Glutamatergic neuron (in vitro differentiated cells): ENCODE measurements around the gene HDDC3. TPM values are rescaled to one million over a fixed set of nuclear protein-coding genes. Genes with fewer than 3 reads are reported as not detected.

Experiments
- DNase-seq: peaks from one replicate; pipeline ENCODE4 v3.0.0; 2022
- H3K27ac Mint-ChIP-seq: one replicate; pipeline ENCODE4 v1.8.0; 2020; ENCODE audit warnings: mild to moderate bottlenecking, mixed read lengths, inconsistent platforms; ENCODE audit not compliant: unreplicated experiment
- H3K27me3 Mint-ChIP-seq: one replicate; pipeline ENCODE4 v1.8.0; 2020; ENCODE audit warnings: mild to moderate bottlenecking, moderate library complexity, mixed read lengths, inconsistent platforms; ENCODE audit not compliant: unreplicated experiment
- H3K36me3 Mint-ChIP-seq: one replicate; pipeline ENCODE4 v1.8.0; 2020; ENCODE audit warnings: mild to moderate bottlenecking, mixed read lengths, inconsistent platforms; ENCODE audit not compliant: unreplicated experiment
- H3K4me1 Mint-ChIP-seq: one replicate; pipeline ENCODE4 v1.8.0; 2020; ENCODE audit warnings: mild to moderate bottlenecking, low read depth, mixed read lengths, inconsistent platforms; ENCODE audit not compliant: unreplicated experiment
- H3K4me3 Mint-ChIP-seq: one replicate; pipeline ENCODE4 v1.8.0; 2020; ENCODE audit warnings: mild to moderate bottlenecking, mixed read lengths, inconsistent platforms; ENCODE audit not compliant: unreplicated experiment
- H3K9me3 Mint-ChIP-seq: one replicate; pipeline ENCODE4 v1.8.0; 2020; ENCODE audit warnings: mild to moderate bottlenecking, moderate library complexity, mixed read lengths, inconsistent platforms; ENCODE audit not compliant: unreplicated experiment
- total RNA-seq: library from RNA; stranded (reverse); fragmentation: NEBNext Ultra II Directional; extraction: Animal tissue kit (Norgen Biotek cat#: 25700); gene quantifications from one replicate; pipeline ENCODE4 v1.2.1, GENCODE V29; 2021; ENCODE audit not compliant: unreplicated experiment
- TF ChIP-seq, protein P1 (sequence below): fragments of 200-600 bp; sonication (generic); IDR thresholded peaks from one replicate; pipeline ENCODE4 v1.5.0; 2021; ENCODE audit not compliant: partially characterized antibody, unreplicated experiment

HDDC3 gene
- total RNA-seq, 1 donor from 2014 or later: 10.7 TPM

DNA sequence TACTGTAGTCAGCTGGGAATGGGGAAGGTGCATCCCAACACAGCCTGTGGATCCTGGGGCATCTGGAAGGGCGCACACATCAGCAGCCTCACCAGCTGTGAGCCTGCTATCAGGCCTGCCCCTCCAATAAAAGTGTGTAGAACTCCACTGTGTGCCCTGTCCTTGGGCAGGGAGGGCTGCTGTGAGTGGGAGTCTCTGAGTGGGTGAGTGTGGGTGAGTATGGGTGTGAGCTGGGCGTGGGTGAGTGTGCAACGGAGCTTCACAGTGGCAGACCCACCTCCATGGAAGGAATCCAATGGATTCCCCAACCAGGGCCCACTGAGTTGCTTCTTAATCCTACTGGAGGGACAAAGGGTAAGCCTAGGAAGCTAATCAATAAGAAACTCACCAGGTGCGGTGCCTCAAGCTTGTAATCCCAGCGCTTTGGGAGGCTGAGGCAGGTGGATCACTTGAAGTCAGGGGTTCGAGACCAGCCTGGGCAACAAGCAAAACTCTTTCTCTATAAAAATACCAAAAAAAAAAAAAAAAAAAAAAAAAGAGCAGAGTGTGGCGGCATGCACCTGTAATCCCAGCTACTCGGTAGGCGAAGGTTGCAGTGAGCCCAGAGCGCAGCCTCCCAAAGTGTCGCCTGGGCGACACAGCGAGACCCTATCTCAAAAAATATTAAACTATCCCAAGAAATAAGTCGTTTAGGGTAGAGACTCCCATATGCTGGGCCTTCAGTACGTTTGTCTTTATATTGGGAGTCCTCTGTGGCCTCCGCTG, 21.8 kb upstream of the HDDC3 start:
- H3K9me3 Mint-ChIP-seq: peaks cover 8% of the 10 kb centered on the region
- H3K27ac Mint-ChIP-seq: peak overlapping the region; percentile 15
- DNase-seq: no peak
- peaks cover 14% of the 10 kb centered on the region for H3K27me3 Mint-ChIP-seq
- peak overlapping the region; percentile 78 for H3K4me3 Mint-ChIP-seq
- TF ChIP-seq, protein P1, sequence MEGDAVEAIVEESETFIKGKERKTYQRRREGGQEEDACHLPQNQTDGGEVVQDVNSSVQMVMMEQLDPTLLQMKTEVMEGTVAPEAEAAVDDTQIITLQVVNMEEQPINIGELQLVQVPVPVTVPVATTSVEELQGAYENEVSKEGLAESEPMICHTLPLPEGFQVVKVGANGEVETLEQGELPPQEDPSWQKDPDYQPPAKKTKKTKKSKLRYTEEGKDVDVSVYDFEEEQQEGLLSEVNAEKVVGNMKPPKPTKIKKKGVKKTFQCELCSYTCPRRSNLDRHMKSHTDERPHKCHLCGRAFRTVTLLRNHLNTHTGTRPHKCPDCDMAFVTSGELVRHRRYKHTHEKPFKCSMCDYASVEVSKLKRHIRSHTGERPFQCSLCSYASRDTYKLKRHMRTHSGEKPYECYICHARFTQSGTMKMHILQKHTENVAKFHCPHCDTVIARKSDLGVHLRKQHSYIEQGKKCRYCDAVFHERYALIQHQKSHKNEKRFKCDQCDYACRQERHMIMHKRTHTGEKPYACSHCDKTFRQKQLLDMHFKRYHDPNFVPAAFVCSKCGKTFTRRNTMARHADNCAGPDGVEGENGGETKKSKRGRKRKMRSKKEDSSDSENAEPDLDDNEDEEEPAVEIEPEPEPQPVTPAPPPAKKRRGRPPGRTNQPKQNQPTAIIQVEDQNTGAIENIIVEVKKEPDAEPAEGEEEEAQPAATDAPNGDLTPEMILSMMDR: no peak
- H3K36me3 Mint-ChIP-seq: no peaks in the 10 kb centered on the region
- peaks cover 3% of the 10 kb centered on the region for H3K4me1 Mint-ChIP-seq

DNA sequence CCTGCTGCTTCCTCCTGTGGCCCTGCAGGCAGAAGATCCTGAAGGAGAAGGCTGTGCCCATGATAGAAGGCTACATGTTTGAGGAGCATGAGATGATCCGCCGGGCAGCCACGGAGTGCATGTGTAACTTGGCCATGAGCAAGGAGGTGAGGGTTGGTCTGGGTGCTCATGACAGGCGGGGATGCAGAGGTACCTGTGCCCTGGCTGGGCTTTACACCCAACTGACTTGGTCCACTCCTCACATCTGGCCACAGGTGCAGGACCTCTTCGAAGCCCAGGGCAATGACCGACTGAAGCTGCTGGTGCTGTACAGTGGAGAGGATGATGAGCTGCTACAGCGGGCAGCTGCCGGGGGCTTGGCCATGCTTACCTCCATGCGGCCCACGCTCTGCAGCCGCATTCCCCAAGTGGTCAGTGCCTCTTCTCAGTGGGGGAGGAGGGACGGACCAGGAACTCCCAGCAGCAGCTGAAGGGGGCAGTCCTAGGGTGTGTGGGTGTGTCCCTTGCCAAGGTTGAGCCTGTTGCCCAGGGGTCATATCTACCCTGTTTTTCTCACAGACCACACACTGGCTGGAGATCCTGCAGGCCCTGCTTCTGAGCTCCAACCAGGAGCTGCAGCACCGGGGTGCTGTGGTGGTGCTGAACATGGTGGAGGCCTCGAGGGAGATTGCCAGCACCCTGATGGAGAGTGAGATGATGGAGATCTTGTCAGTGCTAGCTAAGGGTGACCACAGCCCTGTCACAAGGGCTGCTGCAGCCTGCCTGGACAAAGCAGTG, 20.7 kb upstream of the HDDC3 start:
- Mint-ChIP-seq H3K36me3 (no peaks in the 10 kb centered on the region), H3K27me3 (peaks cover 14% of the 10 kb centered on the region), H3K4me1 (peaks cover 3% of the 10 kb centered on the region), H3K4me3 (no peak overlapping the region), H3K27ac (no peak overlapping the region), H3K9me3 (peaks cover 8% of the 10 kb centered on the region)
- no peak for DNase-seq
- TF ChIP-seq, protein P1: no peak

DNA sequence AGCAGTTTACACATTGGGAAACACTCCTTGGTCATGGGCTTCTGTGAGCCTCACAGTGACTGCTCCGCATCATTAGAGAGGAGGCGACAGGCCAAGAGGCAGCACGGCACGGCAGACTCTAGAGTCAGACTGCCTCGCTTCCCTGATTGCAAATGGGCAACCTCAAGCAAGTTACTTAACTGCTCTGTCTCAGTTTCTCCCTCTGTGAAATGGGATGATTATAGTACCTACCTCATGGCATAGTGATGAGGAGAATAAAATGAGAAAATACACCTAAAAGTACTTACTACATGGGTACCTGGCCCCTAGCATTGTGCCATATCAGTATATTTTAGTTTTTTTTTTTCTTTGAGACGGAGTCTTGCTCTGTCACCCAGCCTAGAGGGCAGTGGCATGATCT, 18.3 kb upstream of the HDDC3 start:
- TF ChIP-seq, protein P1: no peak
- Mint-ChIP-seq H3K27me3 (peaks cover 8% of the 10 kb centered on the region), H3K4me1 (no peaks in the 10 kb centered on the region), H3K4me3 (no peak overlapping the region), H3K9me3 (peaks cover 7% of the 10 kb centered on the region), H3K36me3 (no peaks in the 10 kb centered on the region), H3K27ac (no peak overlapping the region)
- DNase-seq: no peak

- TF ChIP-seq, protein P1: no peak
- Mint-ChIP-seq H3K4me3 (no peak overlapping the region), H3K9me3 (peaks cover 7% of the 10 kb centered on the region), H3K27me3 (peaks cover 7% of the 10 kb centered on the region), H3K27ac (no peak overlapping the region), H3K36me3 (no peaks in the 10 kb centered on the region), H3K4me1 (no peaks in the 10 kb centered on the region)
- no peak for DNase-seq
These were observed 17.8 kb upstream of the HDDC3 start for GRCh38 chr15:90949979-90950675.
